ENCODE data around the gene HPCAL1.
A peak's percentile ranks its signal among the peaks of the same experiment; 100 is the strongest.

Gene HPCAL1

DNA sequence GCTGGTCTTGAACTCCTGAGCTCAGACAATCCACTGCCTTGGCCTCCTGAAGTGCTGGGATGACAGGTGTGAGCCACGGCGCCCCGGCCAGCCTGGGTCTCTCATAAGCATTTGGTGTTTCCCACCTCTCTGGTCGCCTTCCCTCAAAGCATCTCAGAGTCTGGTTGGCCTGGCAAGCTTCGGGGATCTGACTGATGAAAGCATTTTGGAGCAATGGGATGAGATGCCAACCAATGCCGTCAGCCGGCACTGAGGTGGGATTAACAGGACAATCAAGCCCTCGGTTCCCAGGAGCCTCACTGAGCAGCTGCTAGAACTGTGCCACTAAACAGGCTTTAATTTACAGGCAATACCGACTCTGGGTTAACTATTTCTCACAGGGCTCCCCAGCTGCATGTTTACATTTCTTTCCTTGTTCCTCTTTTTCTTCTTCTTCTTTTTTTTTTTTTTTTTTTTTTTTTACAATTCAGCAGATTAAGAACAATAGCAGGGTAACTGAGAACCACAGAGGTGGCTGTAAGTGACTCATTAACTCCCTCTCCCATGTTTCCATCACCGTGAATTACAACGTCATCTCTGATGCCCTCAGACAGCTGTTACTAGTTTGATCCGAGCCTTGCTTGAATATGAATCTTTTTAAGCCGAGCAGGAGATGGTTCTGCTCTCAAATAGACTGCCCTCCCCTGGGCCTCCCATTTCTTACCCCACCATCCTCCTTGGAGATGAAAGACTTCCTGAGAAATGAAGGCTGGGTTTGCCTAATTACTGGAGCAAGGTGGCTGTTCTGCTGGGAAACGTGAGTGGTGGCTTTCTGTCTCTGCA is 107.5 kb downstream of the HPCAL1 start:
- DNase-seq = no peak

DNA sequence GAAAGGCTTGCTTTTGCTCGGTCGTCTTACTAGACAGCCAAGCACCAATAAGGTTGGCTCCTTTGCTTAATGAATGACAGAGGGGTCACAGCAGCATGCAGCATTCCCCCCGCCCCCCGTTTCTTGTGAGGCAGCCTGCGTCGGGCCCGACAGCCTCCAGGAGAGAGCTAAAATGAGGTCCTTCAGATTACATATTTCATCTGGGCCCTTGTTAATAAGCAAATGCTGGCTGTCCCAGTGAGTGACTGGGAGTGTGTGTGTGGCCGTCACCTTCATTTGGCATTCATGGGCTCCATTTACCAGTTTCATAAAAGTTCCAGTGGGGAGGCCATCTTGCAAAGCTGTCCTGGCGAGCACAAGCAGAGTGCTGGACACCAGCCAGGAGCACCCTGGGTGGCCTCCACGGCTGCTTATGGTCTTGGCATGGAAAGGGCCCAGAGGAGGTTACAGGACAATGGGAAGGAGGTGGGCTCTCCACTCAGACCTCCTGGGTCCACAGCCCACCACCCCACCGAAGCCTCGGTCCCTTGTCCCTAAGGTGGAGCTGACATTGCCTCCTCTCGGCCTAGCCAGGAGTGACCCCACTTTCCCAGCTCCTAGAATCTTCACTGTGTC is 108.2 kb downstream of the HPCAL1 start:
- no peak for DNase-seq

DNA sequence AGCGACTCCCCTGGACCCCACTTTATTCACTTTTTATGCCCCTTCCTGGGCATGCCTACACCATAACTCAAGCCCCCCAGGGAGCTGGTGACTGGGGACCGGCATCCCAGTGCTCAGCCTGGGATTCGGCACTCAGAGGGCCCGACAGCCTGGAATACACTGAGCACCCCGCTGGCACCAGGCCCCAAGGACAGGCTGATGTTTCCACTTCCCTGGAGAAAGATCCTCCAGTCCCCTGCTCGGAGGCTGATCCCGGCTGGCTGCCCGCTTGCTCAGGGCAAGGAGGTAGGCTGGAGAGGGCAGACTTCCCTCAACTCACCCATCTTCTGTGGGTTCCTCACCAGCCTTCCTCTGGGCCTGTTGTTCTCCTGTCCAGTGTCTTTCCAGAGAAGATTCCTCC is 108.9 kb downstream of the HPCAL1 start:
- no peak for DNase-seq

DNA sequence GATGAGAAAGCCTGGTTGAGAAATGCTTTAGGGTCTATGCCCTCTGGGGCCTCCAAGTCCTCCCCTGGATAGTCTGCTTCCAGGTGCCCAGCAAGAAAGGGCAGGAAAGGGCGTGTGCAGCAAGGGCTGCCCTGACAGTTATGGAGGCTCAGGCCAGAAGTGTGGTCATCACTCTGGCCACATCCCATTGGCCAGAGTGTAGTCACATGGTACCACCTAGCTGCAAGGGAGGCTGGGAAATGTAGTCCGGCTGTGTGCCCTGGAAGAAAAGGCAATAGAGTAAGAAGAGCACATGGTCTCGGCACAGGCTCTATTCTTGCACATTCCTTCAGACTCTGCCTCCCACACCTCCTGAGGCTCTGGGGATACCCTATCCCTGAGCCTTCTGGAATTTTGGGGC is 109.7 kb downstream of the HPCAL1 start:
- DNase-seq = no peak

DNA sequence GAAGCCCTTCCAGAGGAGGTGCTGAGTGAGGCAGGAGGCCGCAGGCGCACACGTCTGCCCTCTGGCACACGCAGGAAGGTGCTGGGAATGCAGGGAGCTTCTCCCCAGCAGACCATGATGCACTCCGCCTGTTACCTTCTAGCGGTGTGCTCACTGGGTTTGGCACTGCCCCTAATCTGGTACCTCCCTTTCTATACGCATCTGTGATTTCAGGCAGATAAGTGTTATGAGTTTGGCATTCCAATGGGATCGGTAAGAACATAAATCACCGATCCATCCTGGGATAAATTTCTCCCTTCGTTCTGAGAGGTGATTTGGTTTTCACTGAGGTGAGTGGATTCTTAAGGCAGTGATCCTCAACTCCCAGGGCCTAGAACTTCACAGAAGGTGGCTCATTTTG is 110.8 kb downstream of the HPCAL1 start:
- no peak for DNase-seq

DNA sequence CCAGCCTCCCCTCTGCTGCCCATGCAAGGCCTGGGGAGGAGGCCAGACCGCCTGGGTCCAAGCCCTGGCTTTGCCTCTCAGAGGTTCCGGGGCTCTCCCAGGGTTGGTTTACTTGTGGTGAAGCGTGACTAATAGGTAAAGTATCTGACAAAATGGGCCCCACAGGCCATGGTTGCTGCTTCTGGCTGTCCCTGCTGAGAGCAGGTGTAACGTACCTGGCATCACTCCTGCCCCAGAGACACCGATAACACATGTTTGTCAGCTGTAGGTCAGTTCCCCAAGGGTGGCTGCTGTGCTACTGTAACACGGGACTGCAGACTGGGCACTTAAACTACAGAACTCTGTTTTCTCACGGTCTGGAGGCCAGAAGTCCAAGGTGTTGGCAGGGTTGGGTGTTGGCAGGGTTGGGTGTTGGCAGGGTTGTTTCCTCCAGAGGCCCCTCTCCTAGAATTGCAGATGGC is 111.3 kb downstream of the HPCAL1 start:
- DNase-seq = peak; percentile 8

DNA sequence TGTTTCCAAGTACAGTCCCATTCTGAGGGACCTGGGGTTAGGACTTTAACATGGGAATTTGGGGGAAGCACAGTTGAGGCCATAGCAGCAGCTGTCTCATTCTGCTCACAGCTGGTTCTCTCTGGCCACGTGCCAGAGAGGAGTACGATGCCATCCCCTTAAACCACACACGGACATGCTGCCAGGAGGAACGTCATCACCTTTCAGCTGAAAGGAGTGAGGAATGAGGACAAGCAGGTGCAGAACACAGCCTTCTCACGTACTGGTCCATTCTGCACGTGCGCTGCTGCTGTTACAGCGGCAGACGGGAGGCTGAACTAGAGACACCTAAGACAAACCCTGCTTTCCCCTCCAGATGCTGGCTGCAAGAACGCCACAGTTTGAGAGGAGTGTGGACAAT is 111.9 kb downstream of the HPCAL1 start:
- DNase-seq = peak; percentile 77

DNA sequence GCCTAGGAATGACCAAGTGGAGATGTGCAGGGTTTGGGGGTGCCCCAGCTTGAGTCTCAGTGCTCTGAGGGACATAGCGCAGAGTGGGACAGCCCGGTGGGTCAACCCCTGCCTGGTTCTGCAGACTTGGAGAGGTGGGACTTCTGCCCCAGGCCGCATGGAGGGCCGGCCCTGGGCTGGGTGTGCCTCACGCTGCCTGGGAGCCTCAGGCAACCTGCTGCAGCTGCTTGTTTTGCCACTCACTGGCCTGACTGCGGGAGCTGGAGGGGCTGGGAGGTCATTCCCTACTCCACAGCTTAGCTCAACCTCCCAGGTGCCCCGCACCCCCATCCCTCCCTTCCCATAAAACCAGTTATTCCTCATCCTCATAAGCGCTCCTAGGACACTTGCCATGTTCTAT is 112.3 kb downstream of the HPCAL1 start:
- no peak for DNase-seq

DNA sequence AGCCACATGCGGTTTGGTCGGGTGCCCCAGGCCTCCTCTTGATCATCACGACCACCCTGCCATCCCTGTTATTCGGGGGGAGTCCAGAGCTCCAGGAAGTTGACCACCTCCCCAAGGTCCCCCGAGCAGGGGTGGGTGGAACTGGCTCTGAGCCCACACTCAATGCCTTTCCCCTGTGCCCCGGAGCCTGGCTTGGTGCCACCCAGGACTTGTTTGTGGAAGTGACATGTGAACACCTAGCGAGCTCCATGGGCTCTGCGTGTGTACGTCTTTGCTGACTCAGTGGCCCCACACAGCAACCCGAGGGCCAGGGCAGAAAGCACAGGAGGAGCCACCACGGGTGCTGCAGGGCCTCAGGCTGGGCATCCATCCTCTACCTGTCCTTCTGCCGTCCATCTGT is 112.9 kb downstream of the HPCAL1 start:
- DNase-seq = no peak

DNA sequence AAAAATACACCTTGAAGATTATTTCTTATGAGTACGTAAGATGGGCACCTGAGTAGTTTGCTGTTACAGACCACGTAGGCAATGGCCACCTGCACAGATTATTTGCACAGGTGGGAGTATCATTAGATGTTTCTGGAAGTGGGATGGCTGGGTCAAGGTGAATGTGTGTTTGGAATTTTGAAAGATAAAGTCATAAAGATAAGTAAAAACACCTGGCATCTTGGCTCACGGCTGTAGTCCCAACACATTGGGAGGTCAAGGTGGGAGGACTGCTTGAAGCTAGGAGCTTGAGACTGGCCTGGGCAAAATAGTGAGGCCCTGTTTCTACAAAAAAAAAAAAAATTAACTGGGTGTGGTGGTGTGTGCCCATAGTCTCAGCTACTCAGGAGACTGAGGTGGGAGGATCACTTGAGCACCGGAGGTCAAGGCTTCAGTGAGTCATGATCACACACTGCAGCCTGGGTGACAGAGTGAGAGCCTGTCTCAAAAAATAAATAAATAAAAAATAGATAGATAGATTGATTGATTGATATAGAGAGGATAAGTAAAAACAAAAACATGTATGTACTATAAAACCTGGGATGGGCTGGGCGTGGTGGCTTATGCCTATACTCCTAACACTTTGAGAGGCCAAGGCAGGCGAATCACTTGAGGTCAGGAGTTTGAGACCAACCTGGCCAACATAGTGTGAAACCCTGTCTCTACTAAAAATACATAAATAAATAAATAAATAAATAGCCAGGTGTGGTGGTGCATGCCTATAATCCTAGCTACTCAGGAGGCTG is 115.0 kb downstream of the HPCAL1 start:
- DNase-seq = no peak

DNA sequence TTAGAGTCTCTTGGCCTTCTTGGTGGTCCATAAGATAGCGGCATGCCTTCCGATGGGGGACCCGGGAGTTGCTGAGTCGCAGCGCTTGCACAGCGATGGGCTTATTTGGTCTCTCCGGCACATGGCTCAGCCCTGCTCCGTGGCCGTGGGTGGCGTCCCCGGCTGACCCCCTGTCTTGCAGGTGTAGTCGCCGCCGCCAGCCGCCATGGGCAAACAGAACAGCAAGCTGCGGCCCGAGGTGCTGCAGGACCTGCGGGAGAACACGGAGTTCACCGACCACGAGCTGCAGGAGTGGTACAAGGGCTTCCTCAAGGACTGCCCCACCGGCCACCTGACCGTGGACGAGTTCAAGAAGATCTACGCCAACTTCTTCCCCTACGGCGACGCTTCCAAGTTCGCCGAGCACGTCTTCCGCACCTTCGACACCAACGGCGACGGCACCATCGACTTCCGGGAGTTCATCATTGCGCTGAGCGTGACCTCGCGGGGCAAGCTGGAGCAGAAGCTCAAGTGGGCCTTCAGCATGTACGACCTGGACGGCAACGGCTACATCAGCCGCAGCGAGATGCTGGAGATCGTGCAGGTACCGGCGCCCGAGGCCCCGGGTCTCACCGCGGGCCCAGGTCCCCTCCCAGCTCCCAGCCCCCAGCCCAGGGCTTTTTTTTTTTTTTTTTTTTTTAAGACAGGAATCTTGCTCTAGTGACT is 117.0 kb downstream of the HPCAL1 start:
- no peak for DNase-seq

DNA sequence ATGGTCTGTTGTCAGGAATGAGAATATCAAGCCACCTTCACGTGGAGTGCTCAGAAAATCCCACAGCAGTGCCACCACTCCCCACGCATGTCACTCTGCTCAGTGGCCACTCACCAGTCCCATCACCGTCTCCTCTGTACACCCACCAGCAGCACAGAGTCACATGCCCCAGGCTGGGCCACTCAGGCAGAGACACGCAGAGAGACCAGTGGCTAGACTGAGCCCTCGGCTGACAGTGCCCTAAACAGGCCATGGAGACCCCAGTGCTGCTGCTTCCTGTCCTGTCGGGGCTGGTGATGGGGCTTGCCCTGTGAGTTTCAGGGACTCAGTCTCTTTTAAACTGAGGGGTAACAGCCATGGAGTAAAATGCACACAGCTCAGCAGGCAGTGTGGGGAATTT is 119.5 kb downstream of the HPCAL1 start:
- no peak for DNase-seq

DNA sequence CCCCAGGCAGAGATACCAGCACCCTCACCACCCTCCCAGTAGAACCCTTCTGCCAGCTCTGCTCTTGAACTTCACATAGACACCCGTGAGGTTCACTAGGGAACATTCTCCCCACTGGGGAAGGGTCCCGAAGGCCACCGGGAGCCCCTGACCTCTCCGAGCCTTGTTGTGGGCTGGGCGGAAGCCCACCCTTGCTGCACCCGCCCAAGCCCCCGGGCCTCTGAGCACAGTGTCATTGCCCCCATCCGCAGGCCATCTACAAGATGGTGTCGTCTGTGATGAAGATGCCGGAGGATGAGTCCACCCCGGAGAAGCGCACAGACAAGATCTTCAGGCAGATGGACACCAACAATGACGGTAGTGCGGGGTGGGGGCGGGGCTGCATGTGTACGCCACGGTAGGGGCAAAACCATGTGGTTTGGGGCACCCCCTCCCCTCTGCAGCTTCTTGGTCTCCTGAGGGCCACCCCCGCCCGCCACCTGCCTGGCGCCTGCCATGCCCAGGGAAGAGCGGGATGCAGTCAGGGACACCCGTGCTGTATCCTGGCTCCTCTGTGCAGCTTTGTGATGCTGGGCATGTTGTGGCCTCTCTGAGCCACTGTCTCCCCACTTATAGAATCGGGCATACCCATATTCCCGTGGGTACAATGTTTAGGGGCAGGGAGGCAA is 120.2 kb downstream of the HPCAL1 start:
- no peak for DNase-seq

DNA sequence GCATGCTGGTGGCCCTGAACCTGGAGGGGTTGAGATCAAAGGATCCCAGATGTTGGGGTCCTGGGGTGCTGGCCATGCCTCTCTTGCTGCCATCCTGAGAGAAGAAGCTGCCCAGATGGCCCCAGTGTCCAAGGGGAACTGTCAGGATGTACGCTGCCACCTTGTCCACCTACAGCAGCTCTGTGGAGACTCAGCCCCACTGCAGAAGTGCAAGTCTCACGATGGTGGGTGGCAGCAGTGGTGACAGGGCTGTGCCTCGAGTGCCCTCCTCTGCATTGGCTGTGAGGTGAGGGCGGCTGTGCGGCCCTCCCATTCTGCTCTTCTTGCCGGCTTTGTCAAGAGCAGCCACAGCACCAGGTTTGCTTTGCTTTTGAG is 120.7 kb downstream of the HPCAL1 start:
- no peak for DNase-seq

DNA sequence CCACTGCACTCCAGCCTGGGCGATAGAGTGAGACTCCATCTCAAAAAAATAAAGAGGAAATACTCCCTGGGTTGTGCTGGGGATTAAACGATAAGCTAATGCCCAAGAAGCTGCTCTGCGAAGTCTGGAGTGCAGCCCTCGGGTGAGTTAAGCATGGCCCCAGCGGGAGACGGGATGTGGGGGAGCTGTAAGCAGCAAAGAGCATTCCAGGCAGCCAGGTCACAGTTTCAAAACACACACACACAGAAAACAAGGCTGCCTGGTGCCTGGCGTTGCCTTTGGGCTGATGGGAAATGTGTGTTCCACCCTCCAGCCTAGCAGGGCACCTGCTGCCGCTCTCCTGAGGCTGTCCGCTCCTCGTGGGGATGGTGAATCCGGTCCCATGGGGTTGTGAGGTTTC is 121.3 kb downstream of the HPCAL1 start:
- no peak for DNase-seq

DNA sequence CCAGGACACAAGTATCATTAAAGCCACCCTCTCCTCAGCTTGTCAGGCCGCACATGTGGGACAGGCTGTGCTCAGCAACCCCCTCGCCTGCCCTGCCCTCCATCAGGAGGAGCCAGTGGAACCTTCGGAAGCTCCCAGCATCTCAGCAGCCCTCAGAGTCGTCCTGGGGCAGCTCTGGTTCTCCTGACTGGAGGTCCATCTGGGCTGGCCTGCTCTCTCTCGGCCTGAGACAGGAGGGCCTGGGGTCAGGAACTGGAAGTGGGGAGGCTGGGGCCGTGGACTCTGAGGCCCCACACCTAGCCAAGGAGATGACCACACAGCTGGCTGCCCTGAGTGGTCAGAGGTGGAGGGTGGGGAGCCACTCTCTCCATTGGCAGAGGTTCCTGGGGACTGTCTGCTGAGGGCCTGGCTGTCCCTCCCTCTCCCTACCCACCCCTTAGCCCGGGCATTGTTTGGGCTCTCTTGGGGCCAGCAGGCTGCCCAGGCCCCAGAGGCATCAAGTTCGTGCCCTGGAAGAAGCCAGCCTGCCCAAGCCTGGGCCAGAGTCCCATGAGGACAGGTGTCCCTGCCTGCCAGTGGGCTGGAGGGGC is 122.3 kb downstream of the HPCAL1 start:
- no peak for DNase-seq

DNA sequence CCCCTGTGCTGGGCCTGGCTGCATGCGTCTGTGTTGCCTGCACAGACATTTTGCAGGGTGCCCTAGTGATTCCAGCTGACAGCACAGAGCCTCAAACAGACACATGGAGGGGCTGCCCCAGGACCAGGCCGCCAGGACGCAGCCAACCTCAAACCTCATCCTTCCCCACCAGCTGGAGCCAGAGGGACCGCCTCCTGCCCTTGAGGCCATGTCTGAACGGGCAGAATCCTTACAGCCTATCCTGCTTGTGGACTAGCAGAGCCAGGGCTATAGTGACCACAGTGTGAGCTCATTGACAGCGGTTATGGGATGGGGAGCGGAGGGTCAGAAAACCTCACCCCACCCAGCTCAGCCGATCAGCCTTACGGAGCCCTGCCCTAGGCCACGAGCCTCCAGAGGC is 123.0 kb downstream of the HPCAL1 start:
- no peak for DNase-seq

DNA sequence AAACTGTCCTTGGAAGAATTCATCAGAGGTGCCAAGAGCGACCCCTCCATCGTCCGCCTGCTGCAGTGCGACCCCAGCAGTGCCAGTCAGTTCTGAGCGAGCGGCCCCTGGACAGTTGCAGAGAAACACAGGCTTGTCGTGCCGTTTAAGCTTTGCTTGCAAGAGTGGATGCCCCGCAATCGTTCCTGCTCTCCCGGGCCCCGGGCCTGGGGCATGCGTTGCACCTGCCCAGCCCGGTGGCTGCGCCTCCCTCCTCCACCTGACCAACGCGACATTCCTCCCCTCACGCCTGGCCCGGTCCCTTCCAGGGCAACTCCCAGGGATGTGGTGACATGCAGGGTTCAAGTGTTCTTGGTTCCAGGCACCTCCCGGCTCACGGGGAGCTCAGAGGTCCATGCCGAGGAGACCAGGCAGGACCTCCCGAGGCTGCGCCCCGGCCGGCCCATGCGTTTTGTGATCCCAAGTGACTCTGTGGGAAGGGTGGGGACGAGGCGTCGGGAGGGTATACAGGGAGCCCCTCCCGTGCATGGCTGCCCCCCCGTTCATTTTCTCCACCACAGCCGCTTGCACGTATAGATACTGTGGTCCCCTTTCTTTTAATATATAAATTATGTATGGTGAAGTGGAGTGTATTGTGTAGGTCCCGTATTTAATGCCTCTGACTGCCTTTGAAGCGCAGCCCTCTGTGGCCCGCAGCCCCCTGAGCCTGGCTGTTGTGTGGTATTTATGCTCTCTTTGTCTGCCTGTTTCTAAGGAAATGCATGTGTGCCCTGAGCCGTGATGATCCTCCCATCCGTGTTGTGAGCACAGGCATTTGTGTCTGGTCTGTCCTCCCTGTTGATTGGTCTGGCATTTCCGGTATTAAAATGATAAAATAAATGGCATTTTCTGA is 124.3 kb downstream of the HPCAL1 start:
- DNase-seq = no peak

DNA sequence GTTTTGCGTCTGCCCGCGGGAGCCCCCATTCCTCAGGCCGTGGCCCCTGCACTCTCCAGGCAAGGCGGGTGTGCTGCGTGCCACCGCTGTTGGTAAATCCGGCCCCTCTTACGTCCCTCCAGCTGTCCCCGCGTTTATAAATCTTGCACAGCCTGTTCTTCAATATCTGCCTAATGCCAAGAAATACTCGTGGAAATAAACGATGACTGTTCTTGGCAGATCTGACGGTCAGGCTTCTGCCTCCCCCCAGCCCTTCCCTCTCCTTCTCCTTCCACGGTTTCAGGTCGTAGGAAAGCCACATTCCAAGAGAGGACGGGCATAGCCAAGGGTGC is 124.9 kb downstream of the HPCAL1 start:
- no peak for DNase-seq

DNA sequence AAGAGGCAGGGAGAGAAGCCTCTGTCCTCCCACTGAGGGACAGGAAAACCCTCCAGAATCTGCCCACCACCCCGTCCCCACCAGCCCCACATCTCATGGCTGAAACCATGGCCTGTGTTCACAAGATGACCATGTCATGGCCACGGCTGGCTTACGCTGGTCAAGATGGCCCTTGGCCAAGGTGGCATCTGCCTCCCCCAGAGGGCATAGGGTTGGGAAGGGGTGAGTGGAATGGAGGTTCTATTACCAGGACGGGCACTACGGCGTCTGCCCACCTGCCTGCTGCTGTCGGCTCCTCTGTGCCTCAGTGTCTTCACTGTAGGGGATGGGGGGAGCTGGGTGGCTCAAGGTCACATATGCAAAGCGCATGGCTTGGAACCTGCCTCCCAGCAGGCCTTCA is 125.7 kb downstream of the HPCAL1 start:
- no peak for DNase-seq

DNA sequence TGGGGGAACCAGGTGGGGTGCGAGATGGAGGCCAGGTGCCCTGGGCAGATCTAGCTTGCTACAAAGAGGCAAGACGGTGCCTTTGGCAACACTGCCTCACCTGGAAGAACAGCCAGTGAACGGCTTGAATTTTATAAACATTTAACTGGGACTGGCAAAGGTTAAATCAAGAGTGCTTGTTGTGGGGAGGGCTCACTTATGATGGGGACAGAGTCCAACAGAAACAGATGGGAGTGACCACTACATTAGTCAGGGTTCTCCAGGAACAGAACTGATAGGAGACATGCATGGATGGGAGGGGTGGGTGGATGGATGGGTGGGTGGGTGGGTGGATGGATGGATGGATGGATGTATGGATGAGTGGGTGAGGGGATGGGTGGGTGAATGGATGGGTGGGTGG is 126.2 kb downstream of the HPCAL1 start:
- no peak for DNase-seq
